Medulla oblongata (tissue), 1 donor: Measurements from ENCODE around the gene CUBN.

ENCODE experiments used
- DNase-seq: peaks from one replicate; pipeline ENCODE4 v3.0.0-alpha.2; 2015; ENCODE audit errors: extremely low spot score

The CUBN gene

GRCh38 chr10:17129741-17130140 lies at the start of gene CUBN:
CUBN (minus strand) TSS chr10:17129811; CDS start chr10:17129765, 46 bp downstream.
- no peak for DNase-seq

GRCh38 chr10:17179002-17179401 lies 49.4 kb upstream of the CUBN start:
- DNase-seq, result no peak

GRCh38 chr10:17178006-17178405 lies 48.4 kb upstream of the CUBN start:
- no peak for DNase-seq

- no peak for DNase-seq
Observed at GRCh38 chr10:17177014-17177413, 47.4 kb upstream of the CUBN start.

- DNase-seq, result no peak
Observed at GRCh38 chr10:17176091-17176490, 46.5 kb upstream of the CUBN start.

- no peak for DNase-seq
Observed at GRCh38 chr10:17175551-17175950, 45.9 kb upstream of the CUBN start.

GRCh38 chr10:17174626-17175025 lies 45.0 kb upstream of the CUBN start:
- DNase-seq, result no peak

- no peak for DNase-seq
Observed at GRCh38 chr10:17171141-17171641, 41.6 kb upstream of the CUBN start.

- DNase-seq, result no peak
Observed at GRCh38 chr10:17169803-17170202, 40.2 kb upstream of the CUBN start.

- DNase-seq, result no peak
Observed at GRCh38 chr10:17166699-17167098, 37.1 kb upstream of the CUBN start.

GRCh38 chr10:17162828-17163227 lies 33.2 kb upstream of the CUBN start:
- DNase-seq, result no peak

- DNase-seq, result no peak
Observed at GRCh38 chr10:17161775-17162174, 32.2 kb upstream of the CUBN start.

- no peak for DNase-seq
Observed at GRCh38 chr10:17157024-17157423, 27.4 kb upstream of the CUBN start.

- DNase-seq, result no peak
Observed at GRCh38 chr10:17155826-17156225, 26.2 kb upstream of the CUBN start.

GRCh38 chr10:17154116-17154515 lies 24.5 kb upstream of the CUBN start:
- DNase-seq, result no peak

GRCh38 chr10:17153321-17153720 lies 23.7 kb upstream of the CUBN start:
- DNase-seq, result no peak

GRCh38 chr10:17151716-17152115 lies 22.1 kb upstream of the CUBN start:
- DNase-seq, result no peak

- DNase-seq, result no peak
Observed at GRCh38 chr10:17147884-17148489, 18.4 kb upstream of the CUBN start.

- DNase-seq, result no peak
Observed at GRCh38 chr10:17146892-17147291, 17.3 kb upstream of the CUBN start.

GRCh38 chr10:17145239-17145638 lies 15.6 kb upstream of the CUBN start:
- no peak for DNase-seq

GRCh38 chr10:17144757-17145156 lies 15.1 kb upstream of the CUBN start:
- no peak for DNase-seq

- no peak for DNase-seq
Observed at GRCh38 chr10:17144032-17144431, 14.4 kb upstream of the CUBN start.

- no peak for DNase-seq
Observed at GRCh38 chr10:17143055-17143690, 13.6 kb upstream of the CUBN start.
